K562 (cell line): Measurements from ENCODE around the gene SOCS2.

Source experiments
- CTCF ChIP-seq, 3 experiments: IDR thresholded peaks in 2 of 3; conservative IDR thresholded peaks in 1 of 3; 2 replicates each; pipeline ENCODE4 v1.5.1; 2011 to 2012; ENCODE audit warnings: low read length in 3 of 3, mild to moderate bottlenecking in 3 of 3, control low read depth in 2 of 3, improper control_type of control experiment in 1 of 3, inconsistent platforms in 1 of 3, low read depth in 1 of 3, mixed read lengths in 1 of 3, moderate library complexity in 1 of 3; ENCODE audit not compliant: insufficient read depth in 2 of 3
- MBD2 ChIP-seq: sonication (generic); IDR thresholded peaks from 2 replicates; pipeline ENCODE4 v1.6.1; 2016; ENCODE audit warnings: low read depth, borderline replicate concordance
- REST ChIP-seq, 2 experiments: fragments of 450-650 bp; formaldehyde crosslinking in 1 of 2; IDR thresholded peaks; 2 replicates each; pipeline versions ENCODE4 v1.4.0 to v1.6.1; 2014 to 2020; ENCODE audit warnings: mild to moderate bottlenecking in 2 of 2, borderline replicate concordance in 1 of 2, low read depth in 1 of 2

GRCh38 chr12:93539821-93540220, 32.7 kb upstream of the SOCS2 start:
- TF ChIP-seq CTCF (IDR thresholded peaks at IDR 0.05 in 2 of 3, conservative IDR thresholded peaks at IDR 0.05 in 1 of 3; ENCODE audit: insufficient read depth in 2 of 3, low read depth in 1 of 3, low read length in 3 of 3) (no peak), MBD2 (no peak), REST (IDR thresholded peaks at IDR 0.05; ENCODE audit: borderline replicate concordance) (no peak), REST (CRISPR knock-in tag; IDR thresholded peaks at IDR 0.05; ENCODE audit: low read depth) (no peak)
